SK-N-MC (cell line): ENCODE data around the gene TMEM88.

Experiments
- EZH2 ChIP-seq: fragments of 200-600 bp; sonication (generic); IDR thresholded peaks from one replicate; pipeline ENCODE4 v1.6.1; 2017; ENCODE audit warnings: antibody characterized with exemption
- POLR2AphosphoS5 ChIP-seq: IDR thresholded peaks from 2 replicates; pipeline ENCODE4 v1.6.1; 2012; ENCODE audit warnings: mild to moderate bottlenecking, low read depth, low read length, borderline replicate concordance

GRCh38 chr17:7842380-7843256, 12.2 kb upstream of the TMEM88 start:
- TF ChIP-seq POLR2AphosphoS5: peak; percentile 22; the same call in 1 of the 2 replicates
- no peak for TF ChIP-seq EZH2
